HL-60 (cell line): Measurements from ENCODE around the gene IL9.

Source experiments
- CTCF ChIP-seq: IDR thresholded peaks from one replicate; pipeline ENCODE4 v1.5.1; 2011; ENCODE audit warnings: low read length, control low read depth, inconsistent platforms; ENCODE audit not compliant: insufficient read depth
- GABPA ChIP-seq: IDR thresholded peaks from 2 replicates; pipeline ENCODE4 v1.6.1; 2012; ENCODE audit warnings: low read depth
- POLR2AphosphoS5 ChIP-seq: IDR thresholded peaks from 2 replicates; pipeline ENCODE4 v1.6.1; 2012; ENCODE audit warnings: low read depth
- REST ChIP-seq: IDR thresholded peaks from 2 replicates; pipeline ENCODE4 v1.6.1; 2012; ENCODE audit warnings: low read depth; ENCODE audit not compliant: insufficient replicate concordance

- TF ChIP-seq CTCF (peak; percentile 19), REST (no peak), POLR2AphosphoS5 (no peak), GABPA (no peak)
These were observed 49.4 kb upstream of the IL9 start for GRCh38 chr5:135944967-135945560.
